ENCODE results near the gene SRPX2.

Gene SRPX2

GRCh38 chrX:100650841-100651240, 6.8 kb downstream of the SRPX2 start:
- DNase-seq (ENCODE audit: low read depth) = no peak

GRCh38 chrX:100652266-100652665, 8.3 kb downstream of the SRPX2 start:
- no peak for DNase-seq (ENCODE audit: low read depth)

- no peak for DNase-seq (ENCODE audit: low read depth)
Measured at GRCh38 chrX:100654261-100654660, 10.3 kb downstream of the SRPX2 start.

- no peak for DNase-seq (ENCODE audit: low read depth)
Measured at GRCh38 chrX:100658941-100659381, 15.0 kb downstream of the SRPX2 start.

- DNase-seq (ENCODE audit: low read depth) = no peak
Measured at GRCh38 chrX:100659431-100660137, 15.6 kb downstream of the SRPX2 start.

- DNase-seq (ENCODE audit: low read depth) = no peak
Measured at GRCh38 chrX:100662170-100662569, 18.2 kb downstream of the SRPX2 start.

GRCh38 chrX:100662796-100663195, 18.8 kb downstream of the SRPX2 start:
- no peak for DNase-seq (ENCODE audit: low read depth)

- no peak for DNase-seq (ENCODE audit: low read depth)
Measured at GRCh38 chrX:100663642-100664041, 19.6 kb downstream of the SRPX2 start.

GRCh38 chrX:100672966-100673365, 29.0 kb downstream of the SRPX2 start:
- no peak for DNase-seq (ENCODE audit: low read depth)

GRCh38 chrX:100673397-100673953, 29.5 kb downstream of the SRPX2 start:
- peak; percentile 41 for DNase-seq (ENCODE audit: low read depth)

GRCh38 chrX:100674705-100675104, 30.7 kb downstream of the SRPX2 start:
- no peak for DNase-seq (ENCODE audit: low read depth)

GRCh38 chrX:100677611-100678181, 33.7 kb downstream of the SRPX2 start:
- DNase-seq (ENCODE audit: low read depth) = no peak

- DNase-seq (ENCODE audit: low read depth) = no peak
Measured at GRCh38 chrX:100680756-100681155, 36.8 kb downstream of the SRPX2 start.

GRCh38 chrX:100681599-100681998, 37.6 kb downstream of the SRPX2 start:
- no peak for DNase-seq (ENCODE audit: low read depth)

GRCh38 chrX:100682939-100683338, 38.9 kb downstream of the SRPX2 start:
- DNase-seq (ENCODE audit: low read depth) = no peak

GRCh38 chrX:100685284-100685996, 41.4 kb downstream of the SRPX2 start:
- DNase-seq (ENCODE audit: low read depth) = no peak

- DNase-seq (ENCODE audit: low read depth) = no peak
Measured at GRCh38 chrX:100685997-100686305, 42.0 kb downstream of the SRPX2 start.

GRCh38 chrX:100687128-100687527, 43.1 kb downstream of the SRPX2 start:
- DNase-seq (ENCODE audit: low read depth) = no peak

GRCh38 chrX:100687546-100687945, 43.5 kb downstream of the SRPX2 start:
- DNase-seq (ENCODE audit: low read depth) = no peak

- DNase-seq (ENCODE audit: low read depth) = no peak
Measured at GRCh38 chrX:100695302-100695701, 51.3 kb downstream of the SRPX2 start.

GRCh38 chrX:100695991-100696390, 52.0 kb downstream of the SRPX2 start:
- no peak for DNase-seq (ENCODE audit: low read depth)

- no peak for DNase-seq (ENCODE audit: low read depth)
Measured at GRCh38 chrX:100696699-100697351, 52.8 kb downstream of the SRPX2 start.

GRCh38 chrX:100698551-100698950, 54.6 kb downstream of the SRPX2 start:
- no peak for DNase-seq (ENCODE audit: low read depth)
